Left forelimb (tissue), 1 donor: ENCODE measurements around the gene PUSL1.

ENCODE experiments used
- DNase-seq: peaks from one replicate; pipeline ENCODE4 v3.0.0-alpha.2; 2018; ENCODE audit warnings: low spot score

The PUSL1 gene

GRCh38 chr1:1279028-1279427 is 29.4 kb upstream of the PUSL1 start:
- no peak for DNase-seq

- no peak for DNase-seq
Observed at GRCh38 chr1:1280782-1281481, 27.5 kb upstream of the PUSL1 start.

GRCh38 chr1:1281533-1282321 is 26.7 kb upstream of the PUSL1 start:
- DNase-seq, result no peak

GRCh38 chr1:1282998-1283397 is 25.4 kb upstream of the PUSL1 start:
- no peak for DNase-seq

- no peak for DNase-seq
Observed at GRCh38 chr1:1283821-1284220, 24.6 kb upstream of the PUSL1 start.

- DNase-seq, result no peak
Observed at GRCh38 chr1:1284221-1285101, 23.9 kb upstream of the PUSL1 start.

- DNase-seq, result no peak
Observed at GRCh38 chr1:1285102-1285571, 23.3 kb upstream of the PUSL1 start.

- no peak for DNase-seq
Observed at GRCh38 chr1:1285611-1286311, 22.6 kb upstream of the PUSL1 start.

- DNase-seq, result no peak
Observed at GRCh38 chr1:1286313-1287261, 21.8 kb upstream of the PUSL1 start.

GRCh38 chr1:1287288-1288110 is 20.9 kb upstream of the PUSL1 start:
- no peak for DNase-seq

- DNase-seq, result no peak
Observed at GRCh38 chr1:1290238-1290731, 18.1 kb upstream of the PUSL1 start.

- no peak for DNase-seq
Observed at GRCh38 chr1:1291023-1291528, 17.3 kb upstream of the PUSL1 start.

- DNase-seq, result no peak
Observed at GRCh38 chr1:1291548-1292441, 16.6 kb upstream of the PUSL1 start.

GRCh38 chr1:1292442-1292779 is 16.0 kb upstream of the PUSL1 start:
- DNase-seq, result no peak

GRCh38 chr1:1292851-1293250 is 15.5 kb upstream of the PUSL1 start:
- DNase-seq, result no peak

- no peak for DNase-seq
Observed at GRCh38 chr1:1293263-1294249, 14.8 kb upstream of the PUSL1 start.

GRCh38 chr1:1294250-1294890 is 14.0 kb upstream of the PUSL1 start:
- no peak for DNase-seq
